ENCODE data around the gene CCDC102A. TPM values are rescaled to one million over a fixed set of nuclear protein-coding genes. Genes with fewer than 3 reads are reported as not detected.
"Not testable (repeated sequence)": the region's sequence is repeated elsewhere in the genome, so short reads cannot be mapped to it uniquely, and the experiment has no call there.

CCDC102A gene
- total RNA-seq, 1 donor from 2014 or later = 13.7 TPM

GRCh38 chr16:57551057-57551456 lies 14.7 kb upstream of the CCDC102A start:
- Histone ChIP-seq H3K36me3 (no peaks in the 10 kb centered on the region), H3K27ac (no peak overlapping the region), H3K4me3 (no peak overlapping the region), H3K4me1 (no peaks in the 10 kb centered on the region), H3K27me3 (no peaks in the 10 kb centered on the region), H3K9me3 (no peaks in the 10 kb centered on the region)
- intact Hi-C loops (cut with DNase I) = no loop called here
- TF ChIP-seq, protein P1, sequence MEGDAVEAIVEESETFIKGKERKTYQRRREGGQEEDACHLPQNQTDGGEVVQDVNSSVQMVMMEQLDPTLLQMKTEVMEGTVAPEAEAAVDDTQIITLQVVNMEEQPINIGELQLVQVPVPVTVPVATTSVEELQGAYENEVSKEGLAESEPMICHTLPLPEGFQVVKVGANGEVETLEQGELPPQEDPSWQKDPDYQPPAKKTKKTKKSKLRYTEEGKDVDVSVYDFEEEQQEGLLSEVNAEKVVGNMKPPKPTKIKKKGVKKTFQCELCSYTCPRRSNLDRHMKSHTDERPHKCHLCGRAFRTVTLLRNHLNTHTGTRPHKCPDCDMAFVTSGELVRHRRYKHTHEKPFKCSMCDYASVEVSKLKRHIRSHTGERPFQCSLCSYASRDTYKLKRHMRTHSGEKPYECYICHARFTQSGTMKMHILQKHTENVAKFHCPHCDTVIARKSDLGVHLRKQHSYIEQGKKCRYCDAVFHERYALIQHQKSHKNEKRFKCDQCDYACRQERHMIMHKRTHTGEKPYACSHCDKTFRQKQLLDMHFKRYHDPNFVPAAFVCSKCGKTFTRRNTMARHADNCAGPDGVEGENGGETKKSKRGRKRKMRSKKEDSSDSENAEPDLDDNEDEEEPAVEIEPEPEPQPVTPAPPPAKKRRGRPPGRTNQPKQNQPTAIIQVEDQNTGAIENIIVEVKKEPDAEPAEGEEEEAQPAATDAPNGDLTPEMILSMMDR (IDR thresholded peaks at IDR 0.05) = no peak
- no peak for DNase-seq (ENCODE audit: low spot score in 2 of 2)

- no peak for DNase-seq (ENCODE audit: low spot score in 2 of 2)
- Histone ChIP-seq H3K9me3 (no peaks in the 10 kb centered on the region), H3K27ac (no peak overlapping the region), H3K4me3 (no peak overlapping the region), H3K4me1 (no peaks in the 10 kb centered on the region), H3K27me3 (no peaks in the 10 kb centered on the region), H3K36me3 (no peaks in the 10 kb centered on the region)
- TF ChIP-seq, protein P1 (IDR thresholded peaks at IDR 0.05) = no peak
- intact Hi-C loops (cut with DNase I) = no loop called here
Observed at GRCh38 chr16:57549730-57550129, 13.4 kb upstream of the CCDC102A start.

GRCh38 chr16:57548408-57548807 lies 12.0 kb upstream of the CCDC102A start:
- TF ChIP-seq, protein P1 (IDR thresholded peaks at IDR 0.05) = no peak
- Histone ChIP-seq H3K27me3 (no peaks in the 10 kb centered on the region), H3K36me3 (no peaks in the 10 kb centered on the region), H3K4me3 (no peak overlapping the region), H3K9me3 (no peaks in the 10 kb centered on the region), H3K4me1 (no peaks in the 10 kb centered on the region), H3K27ac (no peak overlapping the region)
- intact Hi-C loops (cut with DNase I) = no loop called here
- no peak for DNase-seq (ENCODE audit: low spot score in 2 of 2)

DNA sequence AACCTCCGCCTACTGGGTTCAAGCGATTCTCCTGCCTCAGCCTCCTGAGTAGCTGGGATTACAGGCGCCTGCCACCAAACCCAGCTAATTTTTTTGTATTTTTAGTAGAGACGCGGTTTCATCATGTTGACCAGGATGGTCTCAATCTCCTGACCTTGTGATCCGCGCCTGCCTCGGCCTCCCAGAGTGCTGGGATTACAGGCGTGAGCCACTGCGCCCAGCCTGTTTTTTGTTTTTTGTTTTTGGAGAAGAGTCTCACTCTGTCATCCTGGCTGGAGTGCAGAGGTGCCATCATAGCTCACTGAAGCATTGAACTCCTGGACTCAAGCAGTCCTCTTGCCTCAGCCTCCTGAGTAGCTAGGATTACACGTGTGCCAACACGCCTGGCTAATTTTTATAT lies 11.2 kb upstream of the CCDC102A start:
- intact Hi-C loops (cut with DNase I); H3K4me1 ChIP-seq; H3K27me3 ChIP-seq; H3K36me3 ChIP-seq; H3K4me3 ChIP-seq; H3K9me3 ChIP-seq; H3K27ac ChIP-seq: not testable (repeated sequence)
- peak in 1 of 2 donors; percentile 30 for DNase-seq (ENCODE audit: low spot score in 2 of 2)

DNA sequence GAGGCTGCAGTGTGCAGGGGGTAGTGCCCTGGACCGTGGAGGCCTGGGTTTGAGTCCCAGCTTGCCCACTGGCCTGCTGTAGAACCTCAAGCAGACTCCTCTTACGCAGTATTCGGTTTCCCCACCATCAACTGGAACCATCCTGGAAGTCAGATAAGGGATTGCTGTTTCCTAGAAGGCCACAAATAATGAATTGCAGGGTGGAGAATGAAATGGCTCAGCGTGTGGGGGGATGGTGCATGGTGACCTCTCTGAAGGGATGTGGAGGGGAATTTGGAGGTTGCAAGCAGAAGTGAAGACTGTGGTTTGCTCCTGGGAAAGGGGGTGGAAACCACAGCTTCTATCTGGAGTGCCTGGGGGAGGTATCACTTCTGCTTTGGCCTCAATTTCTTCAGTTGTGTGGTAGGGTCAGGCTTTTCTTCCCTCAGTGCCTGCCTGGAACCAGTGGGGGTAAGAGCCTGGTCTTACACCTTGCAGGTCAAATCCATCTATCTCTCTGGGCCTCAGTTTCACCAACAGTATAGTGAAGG lies 7.8 kb upstream of the CCDC102A start:
- no peaks in the 10 kb centered on the region for H3K9me3 ChIP-seq
- no peaks in the 10 kb centered on the region for H3K4me1 ChIP-seq
- intact Hi-C loops (cut with DNase I) = no loop called here
- TF ChIP-seq, protein P1 (IDR thresholded peaks at IDR 0.05) = no peak
- H3K27me3 ChIP-seq = no peaks in the 10 kb centered on the region
- no peak overlapping the region for H3K27ac ChIP-seq
- no peak for DNase-seq (ENCODE audit: low spot score in 2 of 2)
- H3K36me3 ChIP-seq = no peaks in the 10 kb centered on the region
- no peak overlapping the region for H3K4me3 ChIP-seq

GRCh38 chr16:57541754-57542435 lies 5.5 kb upstream of the CCDC102A start:
- H3K9me3 ChIP-seq = no peaks in the 10 kb centered on the region
- H3K4me3 ChIP-seq = no peak overlapping the region
- no peaks in the 10 kb centered on the region for H3K4me1 ChIP-seq
- DNase-seq (ENCODE audit: low spot score in 2 of 2) = no peak
- H3K27ac ChIP-seq = no peak overlapping the region
- TF ChIP-seq, protein P1 (IDR thresholded peaks at IDR 0.05) = no peak
- no peaks in the 10 kb centered on the region for H3K36me3 ChIP-seq
- intact Hi-C loops (cut with DNase I) = no loop called here
- H3K27me3 ChIP-seq = no peaks in the 10 kb centered on the region
